Activated T-cell treated with anti-CD3 and anti-CD28 coated beads, Interleukin-2, amount 50 U/mL, for 4 hours (primary cell): ENCODE results near the gene SEC62. TPM values are rescaled to one million over a fixed set of nuclear protein-coding genes. Genes with fewer than 3 reads are reported as not detected.

ENCODE experiments used
- ATAC-seq, 2 donors: fragments of 200-7000 bp; cut with Tn5 transposase; one replicate each; pipeline ENCODE4 v1.10.0; 2021
- DNase-seq: peaks from one replicate; pipeline ENCODE4 v3.0.0-alpha.2; 2020
- H3K27me3 Mint-ChIP-seq: one replicate; pipeline ENCODE4 v1.8.0; 2021; ENCODE audit warnings: low read depth, mixed read lengths
- H3K36me3 Mint-ChIP-seq: one replicate; pipeline ENCODE4 v1.8.0; 2022; ENCODE audit warnings: mixed read lengths; ENCODE audit not compliant: insufficient read depth
- H3K4me1 Mint-ChIP-seq: one replicate; pipeline ENCODE4 v1.8.0; 2021; ENCODE audit warnings: low read depth, mixed read lengths
- H3K4me3 Mint-ChIP-seq: one replicate; pipeline ENCODE4 v1.8.0; 2021; ENCODE audit warnings: mild to moderate bottlenecking, moderate library complexity, mixed read lengths
- H3K9me3 Mint-ChIP-seq: one replicate; pipeline ENCODE4 v1.8.0; 2021; ENCODE audit warnings: mixed read lengths
- total RNA-seq, 3 donors: library from RNA; stranded (reverse); gene quantifications; one replicate each; pipeline ENCODE4 v1.2.1, GENCODE V29; 2021

SEC62 gene
- total RNA-seq, 3 donors from 2014 or later: 65.9 to 75.6 (median 66.8) TPM

GRCh38 chr3:170047133-170047404 lies 80.5 kb downstream of the SEC62 start:
- no peak for ATAC-seq
- DNase-seq: no peak
- H3K36me3 Mint-ChIP-seq: peaks cover 2% of the 10 kb centered on the region
- no peaks in the 10 kb centered on the region for H3K27me3 Mint-ChIP-seq
- peaks cover 15% of the 10 kb centered on the region for H3K4me1 Mint-ChIP-seq
- no peak overlapping the region for H3K4me3 Mint-ChIP-seq
- H3K9me3 Mint-ChIP-seq: no peaks in the 10 kb centered on the region

Other genes starting within 250 kb of the SEC62 start
- 10 to 100 TPM; 15.2 to 38.7 (median 29.0) TPM for gene TERC, start 201.7 kb upstream of the SEC62 start, total RNA-seq
- 1 to 10 TPM; 1.1 to 1.7 (median 1.3) TPM for gene ACTRT3, start 197.2 kb upstream of the SEC62 start, total RNA-seq
- 10 to 100 TPM; 13.3 to 15.7 (median 14.8) TPM for gene MYNN, start 193.4 kb upstream of the SEC62 start, total RNA-seq
- gene LRRIQ4, start 153.9 kb upstream of the SEC62 start, total RNA-seq: not detected
- gene LRRC34, start 153.9 kb upstream of the SEC62 start, total RNA-seq: 1 to 10 TPM in 2 of 3 donors, under 1 TPM in 1; 0.35 to 1.2 (median 1.0) TPM
- not detected for gene LRRC31, start 96.9 kb upstream of the SEC62 start, total RNA-seq
- not detected for gene SAMD7, start 55.2 kb upstream of the SEC62 start, total RNA-seq
- 1 to 10 TPM; 2.2 to 3.0 (median 2.5) TPM for gene GPR160, start 71.2 kb downstream of the SEC62 start, total RNA-seq
- gene PHC3, start 214.9 kb downstream of the SEC62 start, total RNA-seq: 10 to 100 TPM; 48.5 to 48.7 (median 48.5) TPM